Effector memory CD4-positive, alpha-beta T cell (primary cell): ENCODE measurements around the gene RBMS3.

Experiments used
- DNase-seq, 3 donors: peaks; one replicate each; pipeline ENCODE4 v3.0.0-alpha.2; 2020
- H3K27ac ChIP-seq: 2 replicates; pipeline ENCODE4 v1.7.0; 2013; ENCODE audit warnings: mild to moderate bottlenecking, low read length, moderate library complexity; ENCODE audit not compliant: insufficient read depth, poor library complexity, severe bottlenecking
- H3K27me3 ChIP-seq: replicated peaks from 2 replicates; pipeline ENCODE4 v1.7.0; 2013; ENCODE audit warnings: mild to moderate bottlenecking, low read length; ENCODE audit not compliant: insufficient read depth, control insufficient read depth, poor library complexity, severe bottlenecking
- H3K36me3 ChIP-seq: 2 replicates; pipeline ENCODE4 v1.7.0; 2013; ENCODE audit warnings: mild to moderate bottlenecking, low read length, moderate library complexity; ENCODE audit not compliant: control insufficient read depth, insufficient read depth
- H3K4me1 ChIP-seq: 2 replicates; pipeline ENCODE4 v1.7.0; 2013; ENCODE audit warnings: low read length, mild to moderate bottlenecking; ENCODE audit not compliant: control insufficient read depth, insufficient read depth, poor library complexity, severe bottlenecking
- H3K4me3 ChIP-seq: 2 replicates; pipeline ENCODE4 v1.7.0; 2013; ENCODE audit warnings: low read length, low read depth, mild to moderate bottlenecking; ENCODE audit not compliant: insufficient read depth, poor library complexity, severe bottlenecking
- H3K9me3 ChIP-seq: 2 replicates; pipeline ENCODE4 v1.7.0; 2013; ENCODE audit warnings: mild to moderate bottlenecking, low read length, moderate library complexity; ENCODE audit not compliant: control insufficient read depth

Gene RBMS3

DNA sequence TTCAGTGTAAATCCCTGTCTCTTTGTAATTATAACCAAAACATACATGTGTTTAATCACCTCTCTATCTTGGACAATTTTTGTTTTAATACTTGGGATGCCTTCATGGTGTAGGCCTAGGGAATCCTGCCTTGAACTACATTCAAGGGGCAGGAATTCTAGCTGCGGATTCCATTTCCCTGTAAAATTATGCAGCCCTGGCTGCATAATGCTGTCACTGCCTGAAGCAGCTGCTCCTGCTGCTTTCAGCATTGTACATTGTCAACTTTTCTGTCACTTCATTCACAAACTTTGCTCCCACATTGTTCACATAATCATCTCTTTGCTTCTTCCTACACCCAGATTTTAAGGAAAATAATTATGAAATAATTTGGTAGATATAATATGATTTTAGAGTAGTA, 638.7 kb downstream of the RBMS3 start:
- no peaks in the 10 kb centered on the region for H3K36me3 ChIP-seq
- H3K4me3 ChIP-seq: no peak overlapping the region
- no peaks in the 10 kb centered on the region for H3K9me3 ChIP-seq
- DNase-seq: no peak
- no peak overlapping the region for H3K27ac ChIP-seq
- no peaks in the 10 kb centered on the region for H3K27me3 ChIP-seq
- no peaks in the 10 kb centered on the region for H3K4me1 ChIP-seq

DNA sequence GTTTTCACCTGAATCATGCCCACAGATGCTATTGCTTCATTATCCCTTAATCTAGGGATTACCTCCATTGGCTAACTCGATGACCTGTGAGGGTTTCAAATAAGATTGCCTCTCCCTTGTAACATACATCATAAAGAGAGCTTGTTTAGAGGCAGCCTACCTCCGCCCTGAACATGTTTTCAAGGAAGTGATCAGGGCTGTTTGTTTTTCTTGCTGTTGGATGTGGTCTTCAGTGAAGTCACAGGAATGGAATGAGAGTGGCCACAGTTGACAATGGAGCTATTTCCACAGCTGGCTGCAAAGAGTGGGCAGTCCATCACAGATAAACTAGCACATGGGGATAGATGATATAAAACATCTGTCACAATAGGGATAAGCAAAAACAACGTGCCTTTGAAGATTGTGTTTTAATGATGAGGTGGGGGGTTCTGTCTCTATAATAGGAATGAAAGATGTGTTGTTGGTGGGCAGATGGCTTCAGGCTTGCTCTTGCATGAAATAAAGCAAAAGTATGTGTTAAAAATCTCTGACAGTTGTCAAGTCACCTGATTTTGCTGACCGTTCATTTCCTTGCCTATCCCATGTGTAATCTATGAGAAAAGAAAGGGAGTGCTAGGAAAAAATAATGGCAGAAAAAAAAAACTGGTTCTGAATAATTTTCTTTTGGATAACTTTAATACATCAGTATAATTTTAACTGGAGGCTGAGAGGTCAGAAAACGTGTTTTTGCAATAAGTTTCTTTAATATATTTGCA, 642.3 kb downstream of the RBMS3 start:
- H3K4me3 ChIP-seq: no peak overlapping the region
- DNase-seq: no peak
- H3K27me3 ChIP-seq: no peaks in the 10 kb centered on the region
- no peaks in the 10 kb centered on the region for H3K4me1 ChIP-seq
- H3K36me3 ChIP-seq: no peaks in the 10 kb centered on the region
- no peak overlapping the region for H3K27ac ChIP-seq
- no peaks in the 10 kb centered on the region for H3K9me3 ChIP-seq

DNA sequence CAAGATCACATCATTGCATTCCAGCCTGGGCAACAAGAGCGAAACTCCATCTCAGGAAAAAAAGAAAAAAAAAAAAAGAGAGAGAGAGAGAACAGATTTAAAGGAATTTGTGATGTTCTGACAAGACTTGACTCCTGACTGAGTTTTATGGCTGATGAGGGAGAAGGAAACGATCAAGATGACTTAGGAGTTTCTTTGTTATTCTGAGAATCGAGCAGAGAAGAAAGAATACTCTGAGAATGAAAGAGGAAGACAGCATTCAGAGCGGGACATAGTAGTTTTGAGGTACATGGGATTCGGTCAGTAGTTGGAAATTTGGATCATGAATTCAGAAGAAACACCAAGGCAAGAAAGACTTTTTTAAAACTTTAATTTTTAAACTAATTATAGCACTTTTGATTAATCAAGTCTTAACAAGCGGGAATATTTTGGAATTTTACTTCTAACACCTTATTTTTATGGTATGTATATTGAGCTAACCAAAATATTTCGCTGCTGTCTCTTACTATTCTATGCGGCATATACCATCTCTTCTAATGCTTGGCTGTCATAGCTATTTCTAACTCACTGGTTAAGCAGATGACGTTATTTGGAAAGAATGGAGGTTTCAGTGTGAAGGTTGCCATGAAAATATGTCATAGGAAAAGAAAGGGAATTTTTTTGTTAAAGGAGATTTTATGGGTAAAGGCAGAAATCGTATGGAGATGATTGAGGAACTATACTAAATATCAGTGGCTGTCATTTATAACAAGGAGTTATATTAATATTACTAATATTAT, 644.1 kb downstream of the RBMS3 start:
- Histone ChIP-seq H3K27ac (no peak overlapping the region), H3K27me3 (no peaks in the 10 kb centered on the region), H3K36me3 (no peaks in the 10 kb centered on the region), H3K4me1 (no peaks in the 10 kb centered on the region), H3K9me3 (no peaks in the 10 kb centered on the region), H3K4me3 (no peak overlapping the region)
- DNase-seq: no peak

DNA sequence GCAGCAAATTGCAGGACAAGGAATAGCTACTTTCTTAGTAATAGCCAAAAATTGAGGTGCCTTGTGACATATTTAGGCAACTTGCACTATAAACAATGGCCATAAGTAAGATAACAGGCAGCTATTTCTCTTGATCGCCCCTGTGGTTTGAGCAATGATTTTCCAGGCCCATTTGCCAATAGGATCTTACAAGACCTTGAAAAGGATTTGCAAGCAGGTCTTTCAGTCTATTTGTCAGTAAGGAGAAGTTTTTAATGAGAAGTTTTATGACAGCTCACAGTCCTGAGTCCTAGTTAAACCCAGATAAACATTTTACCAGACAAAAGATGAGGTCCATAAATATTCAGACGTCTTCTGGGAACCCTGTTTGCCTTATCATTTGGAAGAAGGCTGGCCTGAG, 645.5 kb downstream of the RBMS3 start:
- Histone ChIP-seq H3K36me3 (no peaks in the 10 kb centered on the region), H3K4me3 (no peak overlapping the region), H3K27ac (no peak overlapping the region), H3K4me1 (no peaks in the 10 kb centered on the region), H3K9me3 (no peaks in the 10 kb centered on the region), H3K27me3 (no peaks in the 10 kb centered on the region)
- no peak for DNase-seq

GRCh38 chr3:29932696-29933325, 651.9 kb downstream of the RBMS3 start:
- H3K4me3 ChIP-seq: no peak overlapping the region
- H3K4me1 ChIP-seq: no peaks in the 10 kb centered on the region
- no peak for DNase-seq
- no peaks in the 10 kb centered on the region for H3K36me3 ChIP-seq
- H3K27ac ChIP-seq: no peak overlapping the region
- no peaks in the 10 kb centered on the region for H3K27me3 ChIP-seq
- H3K9me3 ChIP-seq: no peaks in the 10 kb centered on the region

GRCh38 chr3:29933802-29934490, 653.1 kb downstream of the RBMS3 start:
- Histone ChIP-seq H3K4me3 (no peak overlapping the region), H3K27me3 (no peaks in the 10 kb centered on the region), H3K36me3 (no peaks in the 10 kb centered on the region), H3K4me1 (no peaks in the 10 kb centered on the region), H3K9me3 (no peaks in the 10 kb centered on the region), H3K27ac (no peak overlapping the region)
- DNase-seq: no peak

DNA sequence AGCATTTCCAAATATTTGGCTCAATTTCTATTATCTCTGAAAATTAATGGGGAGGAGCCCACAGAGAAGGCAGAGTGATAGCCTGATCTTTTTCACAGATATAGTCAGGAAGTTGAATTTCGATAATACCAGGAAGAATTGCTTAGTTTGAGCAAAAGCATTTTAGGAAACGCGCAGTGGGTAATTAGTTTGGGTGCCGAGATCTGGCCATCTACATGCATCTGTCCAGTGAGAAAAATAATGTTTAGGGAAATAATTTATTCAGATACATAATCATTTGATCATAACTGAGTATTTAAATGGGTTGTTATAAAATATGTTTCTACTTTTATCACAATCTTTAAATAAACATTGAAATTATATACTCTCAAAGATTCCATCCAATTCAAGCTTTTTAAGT, 653.9 kb downstream of the RBMS3 start:
- no peaks in the 10 kb centered on the region for H3K27me3 ChIP-seq
- H3K27ac ChIP-seq: no peak overlapping the region
- no peak overlapping the region for H3K4me3 ChIP-seq
- H3K4me1 ChIP-seq: no peaks in the 10 kb centered on the region
- DNase-seq: no peak
- no peaks in the 10 kb centered on the region for H3K36me3 ChIP-seq
- H3K9me3 ChIP-seq: no peaks in the 10 kb centered on the region

GRCh38 chr3:29936054-29936453, 655.2 kb downstream of the RBMS3 start:
- H3K27ac ChIP-seq: no peak overlapping the region
- H3K27me3 ChIP-seq: no peaks in the 10 kb centered on the region
- H3K36me3 ChIP-seq: no peaks in the 10 kb centered on the region
- H3K4me1 ChIP-seq: no peaks in the 10 kb centered on the region
- no peaks in the 10 kb centered on the region for H3K9me3 ChIP-seq
- no peak overlapping the region for H3K4me3 ChIP-seq
- DNase-seq: no peak

GRCh38 chr3:29936766-29937165, 655.9 kb downstream of the RBMS3 start:
- H3K4me1 ChIP-seq: no peaks in the 10 kb centered on the region
- H3K4me3 ChIP-seq: no peak overlapping the region
- H3K27ac ChIP-seq: no peak overlapping the region
- no peaks in the 10 kb centered on the region for H3K27me3 ChIP-seq
- H3K36me3 ChIP-seq: no peaks in the 10 kb centered on the region
- no peaks in the 10 kb centered on the region for H3K9me3 ChIP-seq
- DNase-seq: no peak
